ENCODE data around the gene ELOB.

Gene ELOB

DNA sequence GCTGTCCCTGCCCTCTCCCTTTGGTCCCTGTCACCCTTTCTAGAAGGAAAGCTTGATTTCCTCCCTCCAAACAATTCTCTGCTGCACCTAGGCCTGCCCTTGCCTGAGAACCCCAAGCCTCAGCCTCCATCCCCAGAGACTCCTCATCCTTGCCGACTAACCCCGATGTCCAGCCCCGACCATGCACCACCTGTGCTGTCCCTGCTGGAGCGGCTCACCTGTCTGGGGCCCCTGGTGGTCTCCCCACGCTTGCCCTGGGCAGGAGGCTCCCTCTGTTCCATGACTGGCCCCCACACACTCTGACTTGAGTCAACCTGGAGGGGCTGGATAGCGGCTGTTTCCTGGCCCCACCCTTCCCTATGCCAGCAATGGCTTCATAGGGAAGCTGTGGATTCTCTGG, 36.6 kb downstream of the ELOB start:
- CTCF ChIA-PET = interaction anchor here (0.8 kb wide), 1 partner anchor 29 kb away, joined by 3 read pairs; no protein-coding TSS in a partner anchor
- POLR2A ChIA-PET = no interaction called here
- Histone ChIP-seq H3K27ac (ENCODE audit: insufficient read depth in 1 of 2, low read depth in 1 of 2, low read length in 2 of 2, poor library complexity in 1 of 2, severe bottlenecking in 2 of 2) (no peak overlapping the region), H3K4me1 (ENCODE audit: control extremely low read depth in 1 of 4, control insufficient read depth in 4 of 4, insufficient read depth in 4 of 4, low read length in 3 of 4) (no peaks in the 10 kb centered on the region), H3K27me3 (replicated peaks in 2 of 5; ENCODE audit: control insufficient read depth in 4 of 5, insufficient read depth in 5 of 5, low read length in 4 of 5) (no peaks in the 10 kb centered on the region), H3K4me3 (ENCODE audit: control insufficient read depth in 1 of 7, extremely low read depth in 1 of 7, insufficient read depth in 4 of 7, low read depth in 2 of 7, low read length in 6 of 7) (no peak overlapping the region), H3K9me3 (ENCODE audit: control extremely low read depth in 1 of 5, control insufficient read depth in 4 of 5, insufficient read depth in 2 of 5, low read depth in 1 of 5, low read length in 4 of 5) (no peaks in the 10 kb centered on the region), H3K36me3 (ENCODE audit: control insufficient read depth in 4 of 4, insufficient read depth in 4 of 4, low read length in 3 of 4) (no peaks in the 10 kb centered on the region)
- 98% methylated on average over 6 of the region's 6 CpGs for WGBS (ENCODE audit: insufficient coverage)
- DNase-seq = no peak

DNA sequence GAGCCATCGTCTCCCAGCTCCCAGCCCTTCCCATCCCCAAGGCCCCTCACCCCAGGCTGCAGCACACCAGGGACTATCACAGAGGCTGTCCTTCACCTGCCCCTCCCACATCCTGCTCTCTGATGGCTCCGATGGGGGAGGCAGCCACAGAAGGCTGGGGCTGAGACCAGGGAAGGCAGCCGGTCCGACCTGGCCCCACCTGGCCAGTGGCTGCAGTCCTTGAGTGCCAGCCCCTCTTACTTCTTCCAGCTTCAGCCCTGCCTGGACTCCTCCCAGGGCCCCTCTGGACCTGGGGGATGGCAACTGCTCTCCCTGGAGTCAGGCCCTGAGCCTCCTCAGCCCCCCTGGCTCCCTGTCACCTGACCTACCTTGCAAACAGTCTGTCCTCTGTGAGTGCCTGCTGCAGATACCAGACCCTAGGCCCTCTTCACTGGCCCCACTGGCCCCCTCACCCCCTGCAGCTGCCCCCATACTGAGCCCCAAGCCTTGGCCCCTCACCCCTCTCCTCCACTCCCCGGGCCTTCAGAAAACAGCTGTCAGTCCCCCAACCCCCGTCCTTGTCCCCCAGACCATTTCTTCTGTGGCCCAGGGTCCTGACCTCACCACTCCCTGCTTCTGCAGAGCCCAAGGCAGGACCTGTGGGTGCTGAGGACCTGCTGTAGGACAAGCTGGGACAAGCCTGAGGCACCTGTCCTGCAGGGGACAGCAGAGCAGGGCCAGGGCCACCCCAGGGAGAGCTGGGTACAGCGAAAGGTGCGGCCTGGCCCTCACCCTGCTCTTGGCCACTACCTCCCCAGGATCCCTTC, 37.3 kb downstream of the ELOB start:
- no peaks in the 10 kb centered on the region for H3K9me3 ChIP-seq (ENCODE audit: control extremely low read depth in 1 of 5, control insufficient read depth in 4 of 5, insufficient read depth in 2 of 5, low read depth in 1 of 5, low read length in 4 of 5)
- WGBS (ENCODE audit: insufficient coverage) = 96% methylated on average over 6 of the region's 8 CpGs
- H3K27me3 ChIP-seq (replicated peaks in 2 of 5; ENCODE audit: control insufficient read depth in 4 of 5, insufficient read depth in 5 of 5, low read length in 4 of 5) = no peaks in the 10 kb centered on the region
- H3K36me3 ChIP-seq (ENCODE audit: control insufficient read depth in 4 of 4, insufficient read depth in 4 of 4, low read length in 3 of 4) = no peaks in the 10 kb centered on the region
- no peak for DNase-seq
- no peak overlapping the region for H3K4me3 ChIP-seq (ENCODE audit: control insufficient read depth in 1 of 7, extremely low read depth in 1 of 7, insufficient read depth in 4 of 7, low read depth in 2 of 7, low read length in 6 of 7)
- no peak overlapping the region for H3K27ac ChIP-seq (ENCODE audit: insufficient read depth in 1 of 2, low read depth in 1 of 2, low read length in 2 of 2, poor library complexity in 1 of 2, severe bottlenecking in 2 of 2)
- no peaks in the 10 kb centered on the region for H3K4me1 ChIP-seq (ENCODE audit: control extremely low read depth in 1 of 4, control insufficient read depth in 4 of 4, insufficient read depth in 4 of 4, low read length in 3 of 4)
- POLR2A ChIA-PET = interaction anchor here (0.6 kb wide), 1 partner anchor 20 kb away, joined by 3 read pairs; the partner anchor contains the start of gene PRSS27
- CTCF ChIA-PET = interaction anchor here (1.2 kb wide), 1 partner anchor 17 kb away, joined by 3 read pairs; no protein-coding TSS in a partner anchor

DNA sequence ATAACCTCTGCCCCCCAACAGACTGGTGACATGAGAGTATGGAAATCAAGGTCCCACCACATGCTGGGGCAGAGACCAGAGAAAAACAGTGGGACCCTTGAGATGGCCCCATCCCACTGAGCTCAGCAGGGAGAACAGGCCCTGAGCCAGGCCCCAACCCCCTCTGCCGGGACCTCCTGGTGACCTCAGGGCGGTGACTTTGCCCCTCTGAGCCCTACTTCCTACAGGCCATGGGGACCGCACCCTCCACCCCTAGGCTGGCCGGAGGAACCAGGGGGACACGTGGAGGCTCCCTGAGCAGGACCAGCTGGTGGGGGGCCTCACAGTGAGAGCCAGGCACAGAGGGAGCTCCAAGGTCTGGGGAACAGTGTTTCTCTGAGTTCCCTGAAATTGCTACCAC, 38.5 kb downstream of the ELOB start:
- Histone ChIP-seq H3K27me3 (replicated peaks in 2 of 5; ENCODE audit: control insufficient read depth in 4 of 5, insufficient read depth in 5 of 5, low read length in 4 of 5) (no peaks in the 10 kb centered on the region), H3K4me1 (ENCODE audit: control extremely low read depth in 1 of 4, control insufficient read depth in 4 of 4, insufficient read depth in 4 of 4, low read length in 3 of 4) (no peaks in the 10 kb centered on the region), H3K27ac (ENCODE audit: insufficient read depth in 1 of 2, low read depth in 1 of 2, low read length in 2 of 2, poor library complexity in 1 of 2, severe bottlenecking in 2 of 2) (no peak overlapping the region), H3K4me3 (ENCODE audit: control insufficient read depth in 1 of 7, extremely low read depth in 1 of 7, insufficient read depth in 4 of 7, low read depth in 2 of 7, low read length in 6 of 7) (no peak overlapping the region), H3K36me3 (ENCODE audit: control insufficient read depth in 4 of 4, insufficient read depth in 4 of 4, low read length in 3 of 4) (no peaks in the 10 kb centered on the region), H3K9me3 (ENCODE audit: control extremely low read depth in 1 of 5, control insufficient read depth in 4 of 5, insufficient read depth in 2 of 5, low read depth in 1 of 5, low read length in 4 of 5) (no peaks in the 10 kb centered on the region)
- ChIA-PET POLR2A (no interaction called here), CTCF (no interaction called here)
- DNase-seq = no peak
- WGBS (ENCODE audit: insufficient coverage) = 90% methylated on average over 2 of the region's 5 CpGs

DNA sequence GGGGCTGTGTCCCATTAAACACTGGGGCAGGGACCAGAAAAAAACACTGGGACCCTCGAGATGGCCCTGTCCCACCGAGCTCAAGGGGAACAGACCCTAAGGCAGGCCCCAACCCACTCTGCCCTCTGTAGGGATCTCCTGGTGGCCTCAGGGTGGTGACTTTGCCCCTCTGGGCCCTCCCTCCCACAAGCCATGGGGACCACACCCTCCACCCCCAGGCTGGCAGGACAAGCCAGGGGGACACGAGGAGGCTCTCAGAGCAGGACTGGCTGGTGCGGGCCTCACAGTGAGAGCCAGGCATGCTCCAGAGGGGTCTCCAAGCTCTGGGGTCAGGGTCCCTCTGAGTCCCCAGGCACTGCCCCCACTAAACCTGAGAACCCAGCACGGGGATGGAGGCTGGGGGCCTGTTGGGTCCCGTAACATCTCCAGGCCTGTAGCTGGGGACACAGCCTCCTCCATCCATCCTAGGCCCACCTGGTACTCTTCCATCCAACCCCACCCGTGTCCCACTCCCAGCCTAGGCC, 39.1 kb downstream of the ELOB start:
- POLR2A ChIA-PET = no interaction called here
- CTCF ChIA-PET = no interaction called here
- Histone ChIP-seq H3K36me3 (ENCODE audit: control insufficient read depth in 4 of 4, insufficient read depth in 4 of 4, low read length in 3 of 4) (no peaks in the 10 kb centered on the region), H3K9me3 (ENCODE audit: control extremely low read depth in 1 of 5, control insufficient read depth in 4 of 5, insufficient read depth in 2 of 5, low read depth in 1 of 5, low read length in 4 of 5) (no peaks in the 10 kb centered on the region), H3K4me1 (ENCODE audit: control extremely low read depth in 1 of 4, control insufficient read depth in 4 of 4, insufficient read depth in 4 of 4, low read length in 3 of 4) (no peaks in the 10 kb centered on the region), H3K27me3 (replicated peaks in 2 of 5; ENCODE audit: control insufficient read depth in 4 of 5, insufficient read depth in 5 of 5, low read length in 4 of 5) (no peaks in the 10 kb centered on the region), H3K4me3 (ENCODE audit: control insufficient read depth in 1 of 7, extremely low read depth in 1 of 7, insufficient read depth in 4 of 7, low read depth in 2 of 7, low read length in 6 of 7) (no peak overlapping the region), H3K27ac (ENCODE audit: insufficient read depth in 1 of 2, low read depth in 1 of 2, low read length in 2 of 2, poor library complexity in 1 of 2, severe bottlenecking in 2 of 2) (no peak overlapping the region)
- DNase-seq = no peak
- 86% methylated on average over 6 of the region's 7 CpGs for WGBS (ENCODE audit: insufficient coverage)

DNA sequence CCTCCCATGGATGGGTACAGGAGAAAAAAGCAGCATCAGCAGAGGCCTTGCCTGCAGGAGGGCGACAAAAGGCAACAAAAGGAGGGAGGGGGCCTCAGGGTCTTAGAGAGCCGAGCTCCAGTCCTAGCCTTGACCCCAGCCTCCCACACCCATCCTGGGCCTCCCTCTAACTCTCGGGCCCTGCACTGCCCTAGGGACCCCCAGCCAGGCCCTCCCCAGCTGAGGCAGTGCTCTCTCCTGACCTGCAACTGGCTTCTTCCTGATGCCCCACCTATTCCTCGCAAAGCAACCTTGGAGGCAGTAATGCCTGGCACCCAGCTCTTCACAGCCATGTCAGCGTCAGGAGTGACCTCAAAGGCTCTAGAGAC, 39.9 kb downstream of the ELOB start:
- Histone ChIP-seq H3K4me3 (ENCODE audit: control insufficient read depth in 1 of 7, extremely low read depth in 1 of 7, insufficient read depth in 4 of 7, low read depth in 2 of 7, low read length in 6 of 7) (no peak overlapping the region), H3K9me3 (ENCODE audit: control extremely low read depth in 1 of 5, control insufficient read depth in 4 of 5, insufficient read depth in 2 of 5, low read depth in 1 of 5, low read length in 4 of 5) (no peaks in the 10 kb centered on the region), H3K27me3 (replicated peaks in 2 of 5; ENCODE audit: control insufficient read depth in 4 of 5, insufficient read depth in 5 of 5, low read length in 4 of 5) (no peaks in the 10 kb centered on the region), H3K4me1 (ENCODE audit: control extremely low read depth in 1 of 4, control insufficient read depth in 4 of 4, insufficient read depth in 4 of 4, low read length in 3 of 4) (no peaks in the 10 kb centered on the region), H3K27ac (ENCODE audit: insufficient read depth in 1 of 2, low read depth in 1 of 2, low read length in 2 of 2, poor library complexity in 1 of 2, severe bottlenecking in 2 of 2) (no peak overlapping the region), H3K36me3 (ENCODE audit: control insufficient read depth in 4 of 4, insufficient read depth in 4 of 4, low read length in 3 of 4) (no peaks in the 10 kb centered on the region)
- WGBS (ENCODE audit: insufficient coverage) = 100% methylated on average over 4 of the region's 5 CpGs
- ChIA-PET CTCF (no interaction called here), POLR2A (interaction anchor here (0.6 kb wide), 1 partner anchor 12 kb away, joined by 3 read pairs; no protein-coding TSS in a partner anchor)
- DNase-seq = no peak

DNA sequence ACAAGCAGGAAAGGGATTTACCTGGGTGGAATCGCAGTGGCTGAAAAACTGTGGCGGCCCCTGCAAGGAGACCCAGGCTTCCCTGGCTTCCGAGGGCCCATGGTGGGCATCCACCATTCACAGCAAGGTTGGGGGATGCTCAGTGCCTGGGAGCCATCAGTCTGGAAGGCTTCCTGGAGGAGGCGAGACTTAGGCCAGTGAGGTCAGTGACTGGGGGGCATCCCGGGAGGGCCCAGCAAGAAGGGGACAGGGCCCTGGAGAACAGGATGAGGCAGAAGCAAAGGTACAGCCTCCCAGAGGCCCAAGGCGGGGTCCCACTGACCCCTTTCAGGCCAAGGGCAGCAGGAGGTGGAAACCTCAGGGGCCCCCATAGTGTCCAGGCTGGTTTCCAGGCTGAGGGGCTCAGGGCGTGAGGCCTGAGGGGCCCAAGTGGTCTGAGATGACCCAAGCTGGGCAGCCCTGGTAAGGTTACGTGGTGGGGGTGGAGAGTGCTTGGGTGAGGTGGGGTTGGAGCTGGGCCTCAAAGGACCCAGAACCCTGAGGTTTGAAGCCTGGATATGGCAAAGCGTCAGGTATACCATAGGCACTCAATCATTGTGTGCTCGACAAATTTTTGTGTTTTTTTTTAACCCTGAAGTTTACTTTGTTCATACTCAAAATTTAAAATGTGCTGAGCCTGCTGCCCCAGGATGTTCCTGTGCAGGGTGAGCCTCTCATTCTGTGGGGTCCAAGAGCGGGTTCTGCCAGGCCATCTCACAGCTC, 40.4 kb downstream of the ELOB start:
- 97% methylated on average over 11 of the region's 11 CpGs for WGBS (ENCODE audit: insufficient coverage)
- ChIA-PET CTCF (no interaction called here), POLR2A (interaction anchor here (0.6 kb wide), 1 partner anchor 12 kb away, joined by 3 read pairs; no protein-coding TSS in a partner anchor)
- H3K4me3 ChIP-seq (ENCODE audit: control insufficient read depth in 1 of 7, extremely low read depth in 1 of 7, insufficient read depth in 4 of 7, low read depth in 2 of 7, low read length in 6 of 7) = no peak overlapping the region
- H3K9me3 ChIP-seq (ENCODE audit: control extremely low read depth in 1 of 5, control insufficient read depth in 4 of 5, insufficient read depth in 2 of 5, low read depth in 1 of 5, low read length in 4 of 5) = no peaks in the 10 kb centered on the region
- H3K36me3 ChIP-seq (ENCODE audit: control insufficient read depth in 4 of 4, insufficient read depth in 4 of 4, low read length in 3 of 4) = no peaks in the 10 kb centered on the region
- no peaks in the 10 kb centered on the region for H3K27me3 ChIP-seq (replicated peaks in 2 of 5; ENCODE audit: control insufficient read depth in 4 of 5, insufficient read depth in 5 of 5, low read length in 4 of 5)
- no peaks in the 10 kb centered on the region for H3K4me1 ChIP-seq (ENCODE audit: control extremely low read depth in 1 of 4, control insufficient read depth in 4 of 4, insufficient read depth in 4 of 4, low read length in 3 of 4)
- DNase-seq = no peak
- H3K27ac ChIP-seq (ENCODE audit: insufficient read depth in 1 of 2, low read depth in 1 of 2, low read length in 2 of 2, poor library complexity in 1 of 2, severe bottlenecking in 2 of 2) = no peak overlapping the region

All from common myeloid progenitor, CD34-positive (primary cell).